C4-2B (cell line): ENCODE measurements around the gene NUP42.

Experiments used
- H3K27ac ChIP-seq: fragments of 450-650 bp; 2 replicates; pipeline ENCODE4 v1.5.1; 2017
- CTCF ChIP-seq: fragments of 450-650 bp; conservative IDR thresholded peaks from 2 replicates; pipeline ENCODE4 v1.5.1; 2017; ENCODE audit warnings: mild to moderate bottlenecking
- ZFX ChIP-seq: fragments of 450-650 bp; IDR thresholded peaks from 2 replicates; pipeline ENCODE4 v1.6.1; 2017

The NUP42 gene

GRCh38 chr7:23164846-23165245, 17.0 kb upstream of the NUP42 start:
- TF ChIP-seq CTCF (no peak), ZFX (no peak)
- no peak overlapping the region for H3K27ac ChIP-seq

GRCh38 chr7:23165316-23165715, 16.5 kb upstream of the NUP42 start:
- no peak overlapping the region for H3K27ac ChIP-seq
- TF ChIP-seq ZFX (no peak), CTCF (no peak)

GRCh38 chr7:23167691-23168090, 14.2 kb upstream of the NUP42 start:
- H3K27ac ChIP-seq, result no peak overlapping the region
- TF ChIP-seq CTCF (no peak), ZFX (no peak)

- no peak overlapping the region for H3K27ac ChIP-seq
- TF ChIP-seq CTCF (no peak), ZFX (no peak)
Observed at GRCh38 chr7:23168111-23168885, 13.6 kb upstream of the NUP42 start.

GRCh38 chr7:23175938-23176337, 5.9 kb upstream of the NUP42 start:
- H3K27ac ChIP-seq, result no peak overlapping the region
- TF ChIP-seq CTCF (no peak), ZFX (no peak)

GRCh38 chr7:23183279-23184012, 1.6 kb downstream of the NUP42 start:
- H3K27ac ChIP-seq, result peak overlapping the region; percentile 87
- TF ChIP-seq ZFX, result no peak
- TF ChIP-seq CTCF, result no peak

GRCh38 chr7:23184291-23184690, 2.4 kb downstream of the NUP42 start:
- H3K27ac ChIP-seq, result no peak overlapping the region
- no peak for TF ChIP-seq ZFX
- no peak for TF ChIP-seq CTCF
